ENCODE results near the gene TWNK. TPM values are rescaled to one million over a fixed set of nuclear protein-coding genes. Genes with fewer than 3 reads are reported as not detected.

Gene TWNK
- total and polyA plus RNA-seq, 9 of the 15 experiments (the other 6 are each of a cell fraction or from before 2014, with no cell fraction given), result 11.6 to 34.7 (median 17.4) TPM

DNA sequence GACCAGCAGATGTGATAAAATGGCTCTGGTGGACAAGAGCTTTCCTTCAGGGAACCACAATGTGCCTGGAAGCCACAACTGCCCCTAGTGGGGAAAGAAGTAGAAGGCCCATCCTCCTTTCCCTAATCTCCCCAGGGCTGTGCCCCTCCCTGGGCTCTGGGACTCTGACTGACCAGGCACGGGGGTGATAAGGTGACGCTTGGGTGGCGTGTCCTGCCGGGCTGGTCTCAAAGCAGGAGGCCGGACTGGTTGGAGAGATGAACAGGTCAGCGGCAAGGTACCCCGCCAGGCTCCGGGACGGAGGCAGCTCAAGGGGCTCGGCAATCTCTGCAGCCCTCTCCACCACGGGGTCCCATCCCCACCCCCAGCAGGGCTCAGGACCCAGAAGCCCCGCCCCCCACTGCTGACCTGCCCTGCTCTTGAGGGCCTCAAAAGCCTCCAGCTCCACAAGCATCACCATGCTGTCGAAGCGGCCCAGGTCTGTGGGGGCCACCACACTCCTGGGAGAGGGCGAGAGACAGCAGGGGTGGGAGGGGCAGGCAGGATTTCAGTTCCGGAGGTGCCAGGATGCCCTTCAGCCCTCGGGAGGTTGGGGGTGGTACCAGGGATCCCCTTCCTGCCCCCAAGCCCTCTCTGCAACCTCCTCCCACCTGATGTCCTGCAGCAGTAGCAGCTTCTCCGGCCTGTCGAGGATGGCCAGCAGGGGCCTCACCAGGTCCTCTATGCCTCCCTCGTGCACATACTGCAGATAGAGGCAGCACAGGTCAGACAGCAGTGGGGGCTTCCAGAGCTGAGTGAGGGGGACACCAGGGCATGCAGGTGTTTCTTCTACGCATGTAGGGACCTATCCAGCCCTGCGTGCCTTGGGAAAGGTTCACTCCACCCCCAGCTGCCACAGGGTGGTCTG, 24.4 kb downstream of the TWNK start (continued):
- TF ChIP-seq ZNF133 (CRISPR knock-in tag; IDR thresholded peaks at IDR 0.05) (no peak), SMARCA4 (IDR thresholded peaks at IDR 0.05) (0 out of 2 replicates have a peak, but pooled peaks have one; percentile 25), PRPF4 (IDR thresholded peaks at IDR 0.05; ENCODE audit: insufficient read depth, low read depth, low read length, poor library complexity, severe bottlenecking) (no peak), ZBTB26 (CRISPR knock-in tag; IDR thresholded peaks at IDR 0.05) (no peak), MTA3 (IDR thresholded peaks at IDR 0.05; ENCODE audit: borderline replicate concordance) (peak; percentile 36; the same call in 1 of the 2 replicates), TFAM (CRISPR knock-in tag; conservative IDR thresholded peaks at IDR 0.05) (no peak), MYBL2 (IDR thresholded peaks at IDR 0.05; ENCODE audit: low read depth) (no peak), MYBL2 (CRISPR knock-in tag; IDR thresholded peaks at IDR 0.05; ENCODE audit: borderline replicate concordance) (no peak), ZNF354B (CRISPR knock-in tag; IDR thresholded peaks at IDR 0.05) (no peak), MTA2 (IDR thresholded peaks at IDR 0.05; ENCODE audit: low read depth) (no peak), TAF1 (IDR thresholded peaks at IDR 0.05; ENCODE audit: control insufficient read depth, extremely low read depth, insufficient read depth, low read length, severe bottlenecking) (no peak), THAP7 (CRISPR knock-in tag; IDR thresholded peaks at IDR 0.05) (no peak)
- TF ChIP-seq, protein P1, sequence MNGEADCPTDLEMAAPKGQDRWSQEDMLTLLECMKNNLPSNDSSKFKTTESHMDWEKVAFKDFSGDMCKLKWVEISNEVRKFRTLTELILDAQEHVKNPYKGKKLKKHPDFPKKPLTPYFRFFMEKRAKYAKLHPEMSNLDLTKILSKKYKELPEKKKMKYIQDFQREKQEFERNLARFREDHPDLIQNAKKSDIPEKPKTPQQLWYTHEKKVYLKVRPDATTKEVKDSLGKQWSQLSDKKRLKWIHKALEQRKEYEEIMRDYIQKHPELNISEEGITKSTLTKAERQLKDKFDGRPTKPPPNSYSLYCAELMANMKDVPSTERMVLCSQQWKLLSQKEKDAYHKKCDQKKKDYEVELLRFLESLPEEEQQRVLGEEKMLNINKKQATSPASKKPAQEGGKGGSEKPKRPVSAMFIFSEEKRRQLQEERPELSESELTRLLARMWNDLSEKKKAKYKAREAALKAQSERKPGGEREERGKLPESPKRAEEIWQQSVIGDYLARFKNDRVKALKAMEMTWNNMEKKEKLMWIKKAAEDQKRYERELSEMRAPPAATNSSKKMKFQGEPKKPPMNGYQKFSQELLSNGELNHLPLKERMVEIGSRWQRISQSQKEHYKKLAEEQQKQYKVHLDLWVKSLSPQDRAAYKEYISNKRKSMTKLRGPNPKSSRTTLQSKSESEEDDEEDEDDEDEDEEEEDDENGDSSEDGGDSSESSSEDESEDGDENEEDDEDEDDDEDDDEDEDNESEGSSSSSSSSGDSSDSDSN (IDR thresholded peaks at IDR 0.05; ENCODE audit: borderline replicate concordance in 1 of 2, low read depth in 2 of 2, low read length in 2 of 2), result peak in 1 of 2 experiments; percentile 81; a peak in 2 of 4 replicates
- TF ChIP-seq, protein P2, sequence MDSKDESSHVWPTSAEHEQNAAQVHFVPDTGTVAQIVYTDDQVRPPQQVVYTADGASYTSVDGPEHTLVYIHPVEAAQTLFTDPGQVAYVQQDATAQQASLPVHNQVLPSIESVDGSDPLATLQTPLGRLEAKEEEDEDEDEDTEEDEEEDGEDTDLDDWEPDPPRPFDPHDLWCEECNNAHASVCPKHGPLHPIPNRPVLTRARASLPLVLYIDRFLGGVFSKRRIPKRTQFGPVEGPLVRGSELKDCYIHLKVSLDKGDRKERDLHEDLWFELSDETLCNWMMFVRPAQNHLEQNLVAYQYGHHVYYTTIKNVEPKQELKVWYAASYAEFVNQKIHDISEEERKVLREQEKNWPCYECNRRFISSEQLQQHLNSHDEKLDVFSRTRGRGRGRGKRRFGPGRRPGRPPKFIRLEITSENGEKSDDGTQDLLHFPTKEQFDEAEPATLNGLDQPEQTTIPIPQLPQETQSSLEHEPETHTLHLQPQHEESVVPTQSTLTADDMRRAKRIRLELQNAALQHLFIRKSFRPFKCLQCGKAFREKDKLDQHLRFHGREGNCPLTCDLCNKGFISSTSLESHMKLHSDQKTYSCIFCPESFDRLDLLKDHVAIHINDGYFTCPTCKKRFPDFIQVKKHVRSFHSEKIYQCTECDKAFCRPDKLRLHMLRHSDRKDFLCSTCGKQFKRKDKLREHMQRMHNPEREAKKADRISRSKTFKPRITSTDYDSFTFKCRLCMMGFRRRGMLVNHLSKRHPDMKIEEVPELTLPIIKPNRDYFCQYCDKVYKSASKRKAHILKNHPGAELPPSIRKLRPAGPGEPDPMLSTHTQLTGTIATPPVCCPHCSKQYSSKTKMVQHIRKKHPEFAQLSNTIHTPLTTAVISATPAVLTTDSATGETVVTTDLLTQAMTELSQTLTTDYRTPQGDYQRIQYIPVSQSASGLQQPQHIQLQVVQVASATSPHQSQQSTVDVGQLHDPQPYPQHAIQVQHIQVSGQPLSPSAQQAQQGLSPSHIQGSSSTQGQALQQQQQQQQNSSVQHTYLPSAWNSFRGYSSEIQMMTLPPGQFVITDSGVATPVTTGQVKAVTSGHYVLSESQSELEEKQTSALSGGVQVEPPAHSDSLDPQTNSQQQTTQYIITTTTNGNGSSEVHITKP (IDR thresholded peaks at IDR 0.05; ENCODE audit: partially characterized antibody), result peak; percentile 80
- TF ChIP-seq, protein P3, sequence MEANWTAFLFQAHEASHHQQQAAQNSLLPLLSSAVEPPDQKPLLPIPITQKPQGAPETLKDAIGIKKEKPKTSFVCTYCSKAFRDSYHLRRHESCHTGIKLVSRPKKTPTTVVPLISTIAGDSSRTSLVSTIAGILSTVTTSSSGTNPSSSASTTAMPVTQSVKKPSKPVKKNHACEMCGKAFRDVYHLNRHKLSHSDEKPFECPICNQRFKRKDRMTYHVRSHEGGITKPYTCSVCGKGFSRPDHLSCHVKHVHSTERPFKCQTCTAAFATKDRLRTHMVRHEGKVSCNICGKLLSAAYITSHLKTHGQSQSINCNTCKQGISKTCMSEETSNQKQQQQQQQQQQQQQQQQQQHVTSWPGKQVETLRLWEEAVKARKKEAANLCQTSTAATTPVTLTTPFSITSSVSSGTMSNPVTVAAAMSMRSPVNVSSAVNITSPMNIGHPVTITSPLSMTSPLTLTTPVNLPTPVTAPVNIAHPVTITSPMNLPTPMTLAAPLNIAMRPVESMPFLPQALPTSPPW (CRISPR knock-in tag; IDR thresholded peaks at IDR 0.05), result peak; percentile 79

All from K562 (cell line).